Spleen (tissue), 11 donors: ENCODE results near the gene CMTM7. TPM values are rescaled to one million over a fixed set of nuclear protein-coding genes. Genes with fewer than 3 reads are reported as not detected.

Experiments used
- DNase-seq: peaks from one replicate; pipeline ENCODE4 v3.0.0-alpha.2; 2020
- H3K27ac ChIP-seq, 8 donors: fragments of 200-600 bp; sonication (generic) in 7 of 8; 1 replicate in 4 of 8; 2 replicates in 4 of 8; pipeline versions ENCODE4 v1.5.0 to v1.8.0; 2016 to 2021; ENCODE audit warnings: inconsistent platforms in 4 of 8, mild to moderate bottlenecking in 4 of 8, moderate library complexity in 1 of 8
- H3K27me3 ChIP-seq, 7 donors: fragments of 200-600 bp; sonication (generic) in 6 of 7; replicated peaks in 1 of 7; 1 replicate in 4 of 7; 2 replicates in 3 of 7; pipeline versions ENCODE4 v1.5.0 to v1.8.0; 2016 to 2021; ENCODE audit warnings: inconsistent platforms in 3 of 7, mild to moderate bottlenecking in 1 of 7
- H3K36me3 ChIP-seq, 6 donors: fragments of 200-600 bp; sonication (generic) in 5 of 6; 1 replicate in 4 of 6; 2 replicates in 2 of 6; pipeline versions ENCODE4 v1.5.0 to v1.8.0; 2016 to 2021; ENCODE audit warnings: inconsistent platforms in 2 of 6
- H3K4me1 ChIP-seq, 6 donors: fragments of 200-600 bp; sonication (generic) in 5 of 6; 1 replicate in 3 of 6; 2 replicates in 3 of 6; pipeline versions ENCODE4 v1.5.0 to v1.8.0; 2016 to 2021; ENCODE audit warnings: inconsistent platforms in 3 of 6
- H3K4me3 ChIP-seq, 8 donors: fragments of 200-600 bp; sonication (generic) in 7 of 8; 1 replicate in 4 of 8; 2 replicates in 4 of 8; pipeline versions ENCODE4 v1.5.0 to v1.8.0; 2016 to 2021; ENCODE audit warnings: inconsistent platforms in 4 of 8, mild to moderate bottlenecking in 4 of 8, moderate library complexity in 2 of 8
- H3K9me3 ChIP-seq, 8 donors: fragments of 200-600 bp; sonication (generic) in 7 of 8; 1 replicate in 4 of 8; 2 replicates in 4 of 8; pipeline versions ENCODE4 v1.5.0 to v1.8.0; 2016 to 2021; ENCODE audit warnings: inconsistent platforms in 4 of 8
- CTCF ChIP-seq, 11 experiments: fragments of 200-600 bp in 7 of 11; fragments of 450-650 bp in 4 of 11; sonication (generic) in 4 of 11; IDR thresholded peaks in 8 of 11; conservative IDR thresholded peaks in 3 of 11; 1 replicate in 7 of 11; 2 replicates in 4 of 11; pipeline versions ENCODE4 v1.4.0 to v1.8.0; 2016 to 2021; ENCODE audit warnings: antibody characterized with exemption in 11 of 11, inconsistent platforms in 4 of 11, mild to moderate bottlenecking in 1 of 11
- POLR2A ChIP-seq, 3 donors: fragments of 450-650 bp; IDR thresholded peaks; one replicate each; pipeline ENCODE4 v1.5.1; 2017; ENCODE audit warnings: antibody characterized with exemption in 3 of 3, mild to moderate bottlenecking in 1 of 3
- POLR2AphosphoS5 ChIP-seq, 3 donors: sonication (generic); formaldehyde crosslinking; IDR thresholded peaks; one replicate each; pipeline ENCODE4 v1.5.1; 2017; ENCODE audit warnings: antibody characterized with exemption in 3 of 3
- whole genome bisulfite sequencing, 5 donors: extraction: QIAGEN DNeasy Blood & Tissue Kit in 3 of 5; methylation state at CpG; one replicate each; pipeline versions ENCODE4 v1.1.5 to v1.1.7; 2013 to 2018; 5-methylcytosine and 5-hydroxymethylcytosine counted together
- intact Hi-C: fragments of 100-400 bp; cut with DNase I; formaldehyde crosslinking; loops from one replicate; pipeline ENCODE4 v1.15.0; 2023; ENCODE audit warnings: low total_unique reads
- polyA plus RNA-seq, 3 donors: library from polyadenylated mRNA; stranded (reverse); fragments of 200-250 nt; gene quantifications; one replicate each; pipeline ENCODE4 v1.2.1, GENCODE V29; 2013
- total RNA-seq, 7 donors: library from RNA; depleted of rRNA in 3 of 7; stranded (reverse); fragments of >200 nt in 3 of 7; fragmentation: NEBNext Ultra II Directional in 4 of 7; extraction: Animal tissue kit (Norgen Biotek cat#: 25700) in 4 of 7; gene quantifications; one replicate each; pipeline versions ENCODE4 v1.1.0 to v1.2.1, GENCODE V29; 2016 to 2021
- donor health status: healthy with polysubstance abuse.
- donor health status: DM: no; HTN: no; CAD: no; lungs with moderate emphysema.
- donor health status: DM: no; HTN: no; CAD: no.
- donor health status: Bipolar disorder and iron deficiency.
- donor health status: healthy.
- donor health status: DM: no; HTN: no; CAD: no.
- donor health status: DM: yes; HTN: yes; CAD: no.

The CMTM7 gene
- total and polyA plus RNA-seq, 10 donors, result 27.6 to 92.0 (median 47.5) TPM

GRCh38 chr3:32482693-32483092, 91.0 kb downstream of the CMTM7 start:
- intact Hi-C loops, result no loop called here
- TF ChIP-seq POLR2A (IDR thresholded peaks at IDR 0.05) (no peak), CTCF (IDR thresholded peaks at IDR 0.05 in 8 of 11, conservative IDR thresholded peaks at IDR 0.05 in 3 of 11) (no peak), POLR2AphosphoS5 (IDR thresholded peaks at IDR 0.05) (no peak)
- Histone ChIP-seq H3K4me1 (peaks cover 0 to 68% (median 18%) of the 10 kb centered on the region in 6 donors), H3K4me3 (no peak overlapping the region), H3K9me3 (no peaks in the 10 kb centered on the region), H3K36me3 (peaks cover 0 to 87% (median 32%) of the 10 kb centered on the region in 6 donors), H3K27ac (peak overlapping the region in 1 of 8 donors; percentile 91), H3K27me3 (no peaks in the 10 kb centered on the region)
- 78 to 91% (median 83%) methylated on average over 1 of the region's 1 CpG for WGBS, 5 donors
- no peak for DNase-seq

GRCh38 chr3:32483772-32484171, 92.1 kb downstream of the CMTM7 start:
- TF ChIP-seq POLR2A (IDR thresholded peaks at IDR 0.05), result no peak
- no peak for TF ChIP-seq CTCF (IDR thresholded peaks at IDR 0.05 in 8 of 11, conservative IDR thresholded peaks at IDR 0.05 in 3 of 11)
- TF ChIP-seq POLR2AphosphoS5 (IDR thresholded peaks at IDR 0.05), result no peak
- H3K4me1 ChIP-seq, result peaks cover 0 to 72% (median 18%) of the 10 kb centered on the region in 6 donors
- H3K4me3 ChIP-seq, result no peak overlapping the region
- H3K27ac ChIP-seq, result peak overlapping the region in 7 of 8 donors; percentile 67 to 91 (median 84)
- H3K36me3 ChIP-seq, result peaks cover 0 to 88% (median 33%) of the 10 kb centered on the region in 6 donors
- 57 to 91% (median 64%) methylated on average over 1 of the region's 1 CpG for WGBS, 5 donors
- no peak for DNase-seq
- H3K9me3 ChIP-seq, result no peaks in the 10 kb centered on the region
- intact Hi-C loops, result no loop called here
- no peaks in the 10 kb centered on the region for H3K27me3 ChIP-seq

GRCh38 chr3:32484436-32484835, 92.8 kb downstream of the CMTM7 start:
- Histone ChIP-seq H3K4me1 (peaks cover 0 to 67% (median 18%) of the 10 kb centered on the region in 6 donors), H3K27ac (peak overlapping the region; percentile 16 to 91 (median 82)), H3K36me3 (peaks cover 0 to 88% (median 33%) of the 10 kb centered on the region in 6 donors), H3K4me3 (peak overlapping the region in 1 of 8 donors; percentile 42), H3K9me3 (no peaks in the 10 kb centered on the region), H3K27me3 (no peaks in the 10 kb centered on the region)
- DNase-seq, result no peak
- intact Hi-C loops, result no loop called here
- WGBS, 5 donors, result 47 to 52% (median 50%) methylated on average over 6 of the region's 6 CpGs
- no peak for TF ChIP-seq POLR2AphosphoS5 (IDR thresholded peaks at IDR 0.05)
- no peak for TF ChIP-seq POLR2A (IDR thresholded peaks at IDR 0.05)
- TF ChIP-seq CTCF (IDR thresholded peaks at IDR 0.05 in 8 of 11, conservative IDR thresholded peaks at IDR 0.05 in 3 of 11), result no peak

- Histone ChIP-seq H3K4me3 (no peak overlapping the region), H3K9me3 (no peaks in the 10 kb centered on the region), H3K36me3 (peaks cover 0 to 86% (median 29%) of the 10 kb centered on the region in 6 donors), H3K4me1 (peaks cover 0 to 78% (median 28%) of the 10 kb centered on the region in 6 donors), H3K27me3 (no peaks in the 10 kb centered on the region), H3K27ac (peak overlapping the region in 2 of 8 donors; percentile 26 to 35)
- intact Hi-C loops, result no loop called here
- WGBS, 5 donors, result 74 to 86% (median 83%) methylated on average over 3 of the region's 3 CpGs
- TF ChIP-seq CTCF (IDR thresholded peaks at IDR 0.05 in 8 of 11, conservative IDR thresholded peaks at IDR 0.05 in 3 of 11), result no peak
- TF ChIP-seq POLR2AphosphoS5 (IDR thresholded peaks at IDR 0.05), result no peak
- no peak for TF ChIP-seq POLR2A (IDR thresholded peaks at IDR 0.05)
- DNase-seq, result no peak
Measured at GRCh38 chr3:32487781-32488473, 96.3 kb downstream of the CMTM7 start.
